Panc1 (cell line): Measurements from ENCODE around the gene GALNT11. TPM values are rescaled to one million over a fixed set of nuclear protein-coding genes. Genes with fewer than 3 reads are reported as not detected.

ENCODE experiments used
- ATAC-seq: fragments of 200-7000 bp; cut with Tn5 transposase; 2 replicates; pipeline ENCODE4 v1.9.1; 2020; ENCODE audit warnings: mild to moderate bottlenecking, moderate library complexity
- BruUV-seq: library from RNA; stranded (reverse); fragments of 400-500 nt; replicated peaks from 2 replicates; lab custom pipeline; 2021; lab: Mats Ljungman, UMichigan
- CTCF ChIA-PET: fragments of 300-600 bp; sonication (Branson Sonifier 250); formaldehyde crosslinking; loops from one replicate; lab custom pipeline; 2022; ENCODE audit warnings: antibody characterized with exemption; lab: Charles Lee
- POLR2A ChIA-PET: fragments of 300-600 bp; sonication (Branson Sonifier 250); formaldehyde crosslinking; loops from one replicate; lab custom pipeline; 2022; ENCODE audit warnings: antibody characterized with exemption; lab: Charles Lee
- DNase-seq: peaks from one replicate; pipeline ENCODE4 v3.0.0-alpha.2; 2010; ENCODE audit warnings: low read depth, low spot score
- H3K27ac ChIP-seq: 2 replicates; pipeline ENCODE4 v1.5.1; 2011; ENCODE audit warnings: mild to moderate bottlenecking, low read length, inconsistent platforms
- H3K27me3 ChIP-seq: fragments of 200-500 bp; sonication (Bioruptor generic); 2 replicates; pipeline ENCODE4 v1.6.0; 2014; ENCODE audit warnings: low read length, inconsistent platforms; ENCODE audit not compliant: control insufficient read depth, insufficient read depth
- H3K36me3 ChIP-seq: fragments of 200-500 bp; sonication (Bioruptor generic); 2 replicates; pipeline ENCODE4 v1.5.1; 2014; ENCODE audit warnings: inconsistent platforms, mild to moderate bottlenecking, low read length, moderate library complexity; ENCODE audit not compliant: control insufficient read depth, insufficient read depth
- H3K4me1 ChIP-seq: 2 replicates; pipeline ENCODE4 v1.5.1; 2011; ENCODE audit warnings: inconsistent platforms, mild to moderate bottlenecking, low read length, moderate library complexity; ENCODE audit not compliant: control insufficient read depth, insufficient read depth
- H3K4me3 ChIP-seq, 2 experiments: 2 replicates each; pipeline ENCODE4 v1.5.1; 2011 to 2012; ENCODE audit warnings: low read depth in 2 of 2, low read length in 2 of 2, mild to moderate bottlenecking in 2 of 2, inconsistent platforms in 1 of 2, moderate library complexity in 1 of 2
- H3K9me3 ChIP-seq: fragments of 200-500 bp; sonication (Bioruptor generic); 2 replicates; pipeline ENCODE4 v1.5.1; 2014; ENCODE audit warnings: low read depth, mild to moderate bottlenecking, inconsistent platforms, low read length, moderate library complexity; ENCODE audit not compliant: control insufficient read depth, insufficient read depth
- POLR2AphosphoS5 ChIP-seq: IDR thresholded peaks from 2 replicates; pipeline ENCODE4 v1.6.1; 2012; ENCODE audit warnings: mild to moderate bottlenecking, low read depth, low read length, moderate library complexity
- REST ChIP-seq, 2 experiments: IDR thresholded peaks; 2 replicates each; pipeline ENCODE4 v1.6.1; 2011 to 2012; ENCODE audit warnings: low read depth in 2 of 2, control low read depth in 1 of 2, low read length in 1 of 2, mild to moderate bottlenecking in 1 of 2, moderate library complexity in 1 of 2; ENCODE audit not compliant: insufficient read depth in 1 of 2
- SIN3A ChIP-seq: IDR thresholded peaks from 2 replicates; pipeline ENCODE4 v1.6.1; 2012; ENCODE audit warnings: low read depth, mild to moderate bottlenecking, low read length, moderate library complexity, borderline replicate concordance; ENCODE audit not compliant: insufficient read depth
- TCF7L2 ChIP-seq: IDR thresholded peaks from 2 replicates; pipeline ENCODE4 v1.6.1; 2011; ENCODE audit warnings: mild to moderate bottlenecking, low read depth, low read length, inconsistent platforms
- in situ Hi-C: cut with HindIII; loops from 2 replicates; pipeline ENCODE4 v1.10.0; 2016; ENCODE audit warnings: low sequenced_read_pairs, low pct_unique_long_range_greater_than_20kb
- intact Hi-C: fragments of 100-400 bp; cut with micrococcal nuclease; formaldehyde crosslinking; loops from one replicate; pipeline ENCODE4 v1.10.0; 2022; ENCODE audit not compliant: unreplicated experiment
- total RNA-seq: library from RNA; stranded (reverse); gene quantifications from one replicate; pipeline ENCODE4 v1.2.1, GENCODE V29; 2021; ENCODE audit not compliant: unreplicated experiment
- TF ChIP-seq, protein P1 (sequence below): fragments of 450-650 bp; IDR thresholded peaks from 2 replicates; pipeline ENCODE4 v1.5.1; 2017; ENCODE audit warnings: mild to moderate bottlenecking

Gene GALNT11
- total RNA-seq, 1 experiment from 2014 or later, result 48.7 TPM

GRCh38 chr7:151992375-151992774, 33.1 kb upstream of the GALNT11 start:
- CTCF ChIA-PET, result no interaction called here
- no peaks in the 10 kb centered on the region for H3K36me3 ChIP-seq
- intact Hi-C loops (loop anchor here (2.0 kb wide), 1 partner anchor 30 kb away; no protein-coding TSS in a partner anchor), in situ Hi-C loops (no loop called here)
- peaks cover 3% of the 10 kb centered on the region; the same call in 1 of the 2 replicates for H3K4me1 ChIP-seq
- peak; percentile 96 for ATAC-seq
- H3K27me3 ChIP-seq, result no peaks in the 10 kb centered on the region
- peak; percentile 36 for DNase-seq
- POLR2A ChIA-PET, result no interaction called here
- H3K9me3 ChIP-seq, result no peaks in the 10 kb centered on the region
- H3K27ac ChIP-seq, result no peak overlapping the region
- no peak for TF ChIP-seq REST (IDR thresholded peaks at IDR 0.05; ENCODE audit: insufficient read depth in 1 of 2, low read depth in 2 of 2, low read length in 1 of 2)
- TF ChIP-seq, protein P1, sequence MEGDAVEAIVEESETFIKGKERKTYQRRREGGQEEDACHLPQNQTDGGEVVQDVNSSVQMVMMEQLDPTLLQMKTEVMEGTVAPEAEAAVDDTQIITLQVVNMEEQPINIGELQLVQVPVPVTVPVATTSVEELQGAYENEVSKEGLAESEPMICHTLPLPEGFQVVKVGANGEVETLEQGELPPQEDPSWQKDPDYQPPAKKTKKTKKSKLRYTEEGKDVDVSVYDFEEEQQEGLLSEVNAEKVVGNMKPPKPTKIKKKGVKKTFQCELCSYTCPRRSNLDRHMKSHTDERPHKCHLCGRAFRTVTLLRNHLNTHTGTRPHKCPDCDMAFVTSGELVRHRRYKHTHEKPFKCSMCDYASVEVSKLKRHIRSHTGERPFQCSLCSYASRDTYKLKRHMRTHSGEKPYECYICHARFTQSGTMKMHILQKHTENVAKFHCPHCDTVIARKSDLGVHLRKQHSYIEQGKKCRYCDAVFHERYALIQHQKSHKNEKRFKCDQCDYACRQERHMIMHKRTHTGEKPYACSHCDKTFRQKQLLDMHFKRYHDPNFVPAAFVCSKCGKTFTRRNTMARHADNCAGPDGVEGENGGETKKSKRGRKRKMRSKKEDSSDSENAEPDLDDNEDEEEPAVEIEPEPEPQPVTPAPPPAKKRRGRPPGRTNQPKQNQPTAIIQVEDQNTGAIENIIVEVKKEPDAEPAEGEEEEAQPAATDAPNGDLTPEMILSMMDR, result peak; percentile 77
- no peak overlapping the region for H3K4me3 ChIP-seq
- no TSS peak for BruUV-seq

GRCh38 chr7:151993977-151994676, 31.3 kb upstream of the GALNT11 start:
- Histone ChIP-seq H3K27ac (no peak overlapping the region), H3K4me1 (peaks cover 3% of the 10 kb centered on the region; the same call in 1 of the 2 replicates), H3K27me3 (no peaks in the 10 kb centered on the region), H3K9me3 (no peaks in the 10 kb centered on the region), H3K36me3 (no peaks in the 10 kb centered on the region), H3K4me3 (no peak overlapping the region)
- DNase-seq, result no peak
- TF ChIP-seq, protein P1, result no peak
- TF ChIP-seq POLR2AphosphoS5 (no peak), TCF7L2 (no peak), SIN3A (no peak), REST (IDR thresholded peaks at IDR 0.05; ENCODE audit: insufficient read depth in 1 of 2, low read depth in 2 of 2, low read length in 1 of 2) (no peak)
- ATAC-seq, result peak; percentile 57; the same call in 1 of the 2 replicates
- ChIA-PET POLR2A (no interaction called here), CTCF (no interaction called here)
- no TSS peak for BruUV-seq
- intact Hi-C loops, result loop anchor here (2.0 kb wide), 1 partner anchor 29 kb away; no protein-coding TSS in a partner anchor
- in situ Hi-C loops, result no loop called here
